Ectodermal cell (in vitro differentiated cells): ENCODE results near the gene MADD.
"Not testable (repeated sequence)": the region's sequence is repeated elsewhere in the genome, so short reads cannot be mapped to it uniquely, and the experiment has no call there.

Experiments
- H3K27ac ChIP-seq: 2 replicates; pipeline ENCODE4 v1.7.0; 2013; ENCODE audit warnings: mild to moderate bottlenecking, low read depth, low read length; ENCODE audit not compliant: insufficient read depth, poor library complexity, severe bottlenecking
- H3K27me3 ChIP-seq: 2 replicates; pipeline ENCODE4 v1.7.0; 2013; ENCODE audit warnings: mild to moderate bottlenecking, low read length; ENCODE audit not compliant: insufficient read depth, control insufficient read depth, poor library complexity, severe bottlenecking
- H3K36me3 ChIP-seq: one replicate; pipeline ENCODE4 v1.7.0; 2013; ENCODE audit warnings: low read length; ENCODE audit not compliant: control insufficient read depth, insufficient read depth
- H3K4me1 ChIP-seq: one replicate; pipeline ENCODE4 v1.7.0; 2013; ENCODE audit warnings: low read length; ENCODE audit not compliant: control insufficient read depth, insufficient read depth
- H3K4me3 ChIP-seq: 2 replicates; pipeline ENCODE4 v1.7.0; 2013; ENCODE audit warnings: low read depth, low read length, control low read depth; ENCODE audit not compliant: insufficient read depth
- H3K9me3 ChIP-seq: 2 replicates; pipeline ENCODE4 v1.7.0; 2013; ENCODE audit warnings: mild to moderate bottlenecking, low read length, moderate library complexity; ENCODE audit not compliant: control insufficient read depth
- whole genome bisulfite sequencing, 2 experiments: methylation state at CpG; one replicate each; pipeline ENCODE4 v1.1.7; 2013; ENCODE audit warnings: missing lambda C conversion rate in 2 of 2; 5-methylcytosine and 5-hydroxymethylcytosine counted together

MADD gene

GRCh38 chr11:47316501-47316900, 46.6 kb downstream of the MADD start:
- H3K4me1 ChIP-seq, H3K27me3 ChIP-seq, H3K27ac ChIP-seq, H3K9me3 ChIP-seq, H3K4me3 ChIP-seq, H3K36me3 ChIP-seq: not testable (repeated sequence)
- 96 to 98% methylated on average over 8 of the region's 8 CpGs for WGBS, 2 experiments

DNA sequence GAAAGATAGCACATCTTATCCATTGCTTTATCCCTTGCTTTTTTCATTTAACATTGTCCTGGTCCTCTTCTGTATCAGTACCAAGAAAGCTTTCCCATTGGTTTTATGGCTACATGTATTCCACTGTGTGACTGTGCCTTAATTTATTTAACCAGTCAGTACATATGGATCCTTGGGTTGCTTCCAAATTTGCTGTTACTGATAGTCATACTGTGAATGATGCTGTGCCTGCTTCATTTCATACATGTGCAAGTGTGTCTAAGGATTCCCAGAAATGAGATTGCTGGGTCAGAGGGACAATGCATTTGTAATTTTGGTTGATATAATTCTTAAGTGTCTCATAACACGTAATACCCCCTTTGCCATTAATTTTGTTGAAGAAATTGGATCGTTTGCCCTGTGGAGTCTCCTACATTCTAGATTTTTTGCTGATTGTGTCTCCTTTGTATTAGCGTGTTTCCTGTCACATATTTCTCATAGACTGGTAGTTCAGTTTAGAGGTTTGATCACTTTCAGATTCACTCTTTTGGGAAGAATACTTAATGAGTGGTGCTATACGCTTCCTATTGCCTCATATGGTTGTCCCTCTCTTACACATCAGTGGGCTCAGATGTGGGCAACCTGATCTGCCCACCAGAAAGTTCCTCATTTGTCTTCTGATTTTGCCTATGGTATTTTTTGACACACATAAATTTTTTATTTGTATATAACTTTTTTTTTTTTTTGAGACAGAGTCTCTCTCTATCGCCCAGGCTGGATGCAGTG, 47.3 kb downstream of the MADD start:
- Histone ChIP-seq H3K9me3 (no peaks in the 10 kb centered on the region), H3K27ac (no peak overlapping the region), H3K27me3 (no peaks in the 10 kb centered on the region), H3K4me1 (no peaks in the 10 kb centered on the region), H3K36me3 (no peaks in the 10 kb centered on the region), H3K4me3 (no peak overlapping the region)
- 90 to 96% methylated on average over 5 of the region's 5 CpGs for WGBS, 2 experiments

- Histone ChIP-seq H3K36me3 (no peaks in the 10 kb centered on the region), H3K4me1 (no peaks in the 10 kb centered on the region), H3K27ac (no peak overlapping the region), H3K9me3 (no peaks in the 10 kb centered on the region), H3K4me3 (no peak overlapping the region), H3K27me3 (no peaks in the 10 kb centered on the region)
- WGBS, 2 experiments = 88 to 96% methylated on average over 1 to 2 of the region's 2 CpGs
Measured at GRCh38 chr11:47318166-47318565, 48.2 kb downstream of the MADD start.

- 92 to 93% methylated on average over 12 of the region's 12 CpGs for WGBS, 2 experiments
- Histone ChIP-seq H3K27ac (no peak overlapping the region), H3K4me1 (no peaks in the 10 kb centered on the region), H3K27me3 (no peaks in the 10 kb centered on the region), H3K36me3 (no peaks in the 10 kb centered on the region), H3K9me3 (no peaks in the 10 kb centered on the region), H3K4me3 (no peak overlapping the region)
Measured at GRCh38 chr11:47324520-47324919, 54.6 kb downstream of the MADD start.

DNA sequence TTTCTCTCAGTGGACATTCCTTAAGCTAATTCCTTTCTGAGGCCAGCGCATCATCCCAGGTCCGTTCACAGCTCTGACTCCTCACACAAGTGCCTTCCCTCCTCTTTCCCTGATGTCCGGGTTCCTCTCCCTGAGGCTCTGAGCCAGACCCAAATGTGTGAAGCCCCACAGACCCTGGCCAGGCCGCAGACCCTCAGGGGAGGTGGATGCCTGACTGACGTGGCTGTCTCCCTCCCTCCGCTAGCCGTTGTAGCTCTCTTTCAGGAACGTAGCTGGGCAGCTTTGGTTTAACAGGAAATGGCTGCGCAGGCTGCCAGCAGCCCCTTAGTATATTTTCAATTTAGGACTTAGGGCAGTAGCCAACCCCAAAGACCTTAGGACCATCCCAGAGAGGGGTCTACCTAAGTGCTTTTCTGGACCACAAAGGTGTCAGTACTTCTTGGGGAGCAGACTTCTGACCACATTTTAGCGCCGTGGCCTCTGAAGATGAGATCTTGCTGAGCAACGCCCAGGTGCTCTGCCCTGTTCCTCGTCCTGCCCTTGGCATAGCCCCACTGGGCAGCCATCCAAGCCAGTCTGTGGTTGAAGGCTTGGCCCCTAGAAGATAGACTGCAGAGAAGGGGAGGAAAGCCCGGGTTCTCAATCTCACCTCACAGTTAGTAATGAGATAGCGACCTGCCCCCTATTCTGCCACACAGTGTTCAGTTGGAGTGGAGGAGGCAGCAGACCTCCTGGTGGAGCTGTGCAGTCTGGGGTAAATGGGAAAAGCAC, 55.5 kb downstream of the MADD start:
- H3K9me3 ChIP-seq = no peaks in the 10 kb centered on the region
- H3K27ac ChIP-seq = no peak overlapping the region
- H3K4me3 ChIP-seq = no peak overlapping the region
- H3K27me3 ChIP-seq = no peaks in the 10 kb centered on the region
- no peaks in the 10 kb centered on the region for H3K4me1 ChIP-seq
- WGBS, 2 experiments = 91% methylated on average over 15 of the region's 15 CpGs
- H3K36me3 ChIP-seq = no peaks in the 10 kb centered on the region

DNA sequence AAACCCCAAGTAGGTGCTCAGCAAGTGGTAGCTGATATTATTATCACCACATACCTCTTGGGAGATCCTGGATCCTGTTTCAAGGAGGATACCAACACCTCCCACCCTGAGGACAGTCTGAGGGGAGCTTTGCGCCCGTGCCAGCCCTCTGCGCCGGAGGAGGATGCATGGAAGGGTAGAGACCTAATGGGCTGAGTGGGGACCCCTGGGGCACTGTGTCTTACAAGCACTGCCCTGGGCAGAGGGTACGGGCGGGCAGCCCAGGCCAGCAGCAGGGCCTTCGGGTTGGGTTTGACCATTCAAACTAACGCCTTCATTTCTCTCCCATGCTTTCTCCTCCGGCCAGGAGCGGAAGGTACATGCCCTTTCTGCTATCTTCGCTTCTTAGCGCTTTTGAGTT, 56.3 kb downstream of the MADD start:
- Histone ChIP-seq H3K9me3 (no peaks in the 10 kb centered on the region), H3K27ac (no peak overlapping the region), H3K27me3 (no peaks in the 10 kb centered on the region), H3K4me1 (no peaks in the 10 kb centered on the region), H3K4me3 (no peak overlapping the region), H3K36me3 (no peaks in the 10 kb centered on the region)
- 95% methylated on average over 12 of the region's 12 CpGs for WGBS, 2 experiments

DNA sequence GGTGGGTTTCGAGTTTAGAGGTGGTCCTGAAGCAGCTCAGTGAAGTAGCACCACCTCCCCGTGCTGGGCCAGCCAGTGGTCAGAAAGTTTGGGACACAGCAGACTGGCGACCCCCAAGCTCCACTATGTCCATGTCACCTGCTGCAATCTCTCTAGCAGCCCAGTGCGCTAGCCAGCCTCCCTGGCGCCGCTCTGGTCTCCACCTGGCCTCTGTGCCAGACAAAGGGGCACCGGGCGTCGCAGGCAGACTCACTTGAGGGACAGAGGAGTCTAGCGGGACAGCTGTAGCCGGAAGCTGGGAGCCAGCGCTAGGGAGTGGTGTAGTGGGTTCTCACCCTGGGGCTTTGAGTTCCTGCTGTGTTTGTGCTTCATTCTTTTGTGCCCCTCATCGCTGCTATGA, 57.1 kb downstream of the MADD start:
- no peak overlapping the region for H3K4me3 ChIP-seq
- 95 to 96% methylated on average over 13 of the region's 13 CpGs for WGBS, 2 experiments
- no peaks in the 10 kb centered on the region for H3K36me3 ChIP-seq

DNA sequence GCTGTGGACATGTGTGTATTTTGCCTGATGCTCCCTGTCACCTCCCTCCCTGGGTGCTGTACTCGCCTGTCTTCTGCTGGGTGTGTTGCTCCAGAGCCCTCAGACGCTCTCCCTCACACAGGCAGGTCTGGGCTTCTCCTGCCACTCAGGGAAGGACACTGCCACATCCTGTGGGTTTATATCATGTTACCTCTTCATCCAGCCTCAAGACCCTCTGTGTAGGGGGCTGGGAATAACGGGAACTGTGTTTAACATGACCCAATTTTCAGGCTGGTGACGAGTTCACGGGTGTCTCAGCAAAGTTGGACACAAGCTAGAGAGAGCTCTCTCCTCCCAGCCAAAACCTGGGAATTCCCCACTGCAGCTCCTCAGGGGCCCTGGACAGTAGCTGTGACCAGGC, 58.0 kb downstream of the MADD start:
- Histone ChIP-seq H3K9me3 (no peaks in the 10 kb centered on the region), H3K36me3 (no peaks in the 10 kb centered on the region), H3K27ac (no peak overlapping the region), H3K4me1 (no peaks in the 10 kb centered on the region), H3K4me3 (no peak overlapping the region), H3K27me3 (no peaks in the 10 kb centered on the region)
- WGBS, 2 experiments = 94 to 97% methylated on average over 5 of the region's 5 CpGs

More for the DNA sequence above, 57.1 kb downstream of the MADD start:
- Histone ChIP-seq H3K27ac (no peak overlapping the region), H3K4me1 (no peaks in the 10 kb centered on the region), H3K9me3 (no peaks in the 10 kb centered on the region), H3K27me3 (no peaks in the 10 kb centered on the region)

GRCh38 chr11:47328449-47329390, 58.8 kb downstream of the MADD start:
- Histone ChIP-seq H3K4me3 (no peak overlapping the region), H3K27me3 (no peaks in the 10 kb centered on the region), H3K36me3 (no peaks in the 10 kb centered on the region), H3K4me1 (no peaks in the 10 kb centered on the region), H3K27ac (no peak overlapping the region), H3K9me3 (no peaks in the 10 kb centered on the region)
- WGBS, 2 experiments = 92 to 93% methylated on average over 29 of the region's 29 CpGs
